ENCODE results near the gene UROS.

DNA sequence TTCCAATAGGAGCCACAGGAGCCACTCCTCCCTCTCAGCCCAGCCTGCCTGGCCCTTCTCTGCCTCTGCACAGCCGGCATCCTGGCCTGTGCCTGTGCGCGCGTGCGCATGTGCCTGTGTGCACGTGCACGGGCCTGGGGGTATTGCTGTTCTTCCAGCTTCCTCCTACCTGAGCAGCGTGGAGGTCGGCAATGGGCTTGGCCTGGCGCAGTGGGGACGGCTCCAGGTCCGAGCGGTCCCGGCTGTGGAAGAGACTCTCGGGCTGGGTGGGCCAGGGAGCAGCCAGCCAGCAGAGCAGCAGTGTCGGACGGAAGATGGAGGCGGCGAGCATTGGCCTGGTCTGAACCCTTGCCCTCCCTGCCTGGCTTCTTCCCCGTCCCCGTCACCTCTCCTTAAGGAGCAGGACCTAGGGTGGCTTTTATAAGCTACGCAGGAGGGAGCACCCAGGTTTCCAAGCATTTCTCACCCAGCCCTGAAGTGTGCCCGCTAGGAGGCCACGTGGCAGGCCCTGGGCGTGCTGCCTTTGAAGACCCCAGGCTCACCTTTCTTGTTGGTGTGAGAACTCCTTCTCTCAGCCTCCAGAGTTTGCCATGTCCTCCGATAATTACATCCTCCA is 47.5 kb downstream of the UROS start, which contains the start of gene MMP21:
- TF ChIP-seq GATA2 (IDR thresholded peaks at IDR 0.05; ENCODE audit: low read depth, low read length): no peak
- TF ChIP-seq GATA3 (IDR thresholded peaks at IDR 0.05; ENCODE audit: low read depth, low read length): no peak

Data from SH-SY5Y (cell line).